ENCODE results near the gene P2RX3.
A peak's percentile ranks its signal among the peaks of the same experiment; 100 is the strongest.

P2RX3 gene

GRCh38 chr11:57321388-57322255 lies 16.5 kb upstream of the P2RX3 start:
- no peak for DNase-seq (ENCODE audit: low read depth)
- no peak for TF ChIP-seq CTCF (IDR thresholded peaks at IDR 0.05; ENCODE audit: control insufficient read depth, extremely low read depth, insufficient read depth)
- H3K4me3 ChIP-seq (ENCODE audit: low read depth, low read length): peak overlapping the region; percentile 89

GRCh38 chr11:57322256-57323166 lies 15.6 kb upstream of the P2RX3 start:
- DNase-seq (ENCODE audit: low read depth): peak; percentile 81
- H3K4me3 ChIP-seq (ENCODE audit: low read depth, low read length): peak overlapping the region; percentile 89
- no peak for TF ChIP-seq CTCF (IDR thresholded peaks at IDR 0.05; ENCODE audit: control insufficient read depth, extremely low read depth, insufficient read depth)

GRCh38 chr11:57323167-57323854 lies 14.8 kb upstream of the P2RX3 start:
- H3K4me3 ChIP-seq (ENCODE audit: low read depth, low read length): peak overlapping the region; percentile 89
- DNase-seq (ENCODE audit: low read depth): no peak

GRCh38 chr11:57323855-57324153 lies 14.3 kb upstream of the P2RX3 start:
- peak overlapping the region; percentile 89 for H3K4me3 ChIP-seq (ENCODE audit: low read depth, low read length)
- no peak for DNase-seq (ENCODE audit: low read depth)
- no peak for TF ChIP-seq CTCF (IDR thresholded peaks at IDR 0.05; ENCODE audit: control insufficient read depth, extremely low read depth, insufficient read depth)

More at GRCh38 chr11:57323167-57323854, 14.8 kb upstream of the P2RX3 start:
- TF ChIP-seq CTCF (IDR thresholded peaks at IDR 0.05; ENCODE audit: control insufficient read depth, extremely low read depth, insufficient read depth): 0 out of 2 replicates have a peak, but pooled peaks have one; percentile 1

- DNase-seq (ENCODE audit: low read depth): no peak
- peak overlapping the region; percentile 89 for H3K4me3 ChIP-seq (ENCODE audit: low read depth, low read length)
- TF ChIP-seq CTCF (IDR thresholded peaks at IDR 0.05; ENCODE audit: control insufficient read depth, extremely low read depth, insufficient read depth): no peak
These were observed 13.8 kb upstream of the P2RX3 start for GRCh38 chr11:57324154-57324885.

All from LNCaP clone FGC (cell line).